HUDEP-2 (cell line): ENCODE data around the gene NUDT13.
"Not testable (repeated sequence)": the region's sequence is repeated elsewhere in the genome, so short reads cannot be mapped to it uniquely, and the experiment has no call there.

ENCODE experiments used
- DNase-seq, 76 experiments: peaks; one replicate each; lab custom pipeline; 2025; ENCODE audit not compliant: unreplicated experiment in 76 of 76; lab: John Stamatoyannopoulos, UW

The NUDT13 gene

DNA sequence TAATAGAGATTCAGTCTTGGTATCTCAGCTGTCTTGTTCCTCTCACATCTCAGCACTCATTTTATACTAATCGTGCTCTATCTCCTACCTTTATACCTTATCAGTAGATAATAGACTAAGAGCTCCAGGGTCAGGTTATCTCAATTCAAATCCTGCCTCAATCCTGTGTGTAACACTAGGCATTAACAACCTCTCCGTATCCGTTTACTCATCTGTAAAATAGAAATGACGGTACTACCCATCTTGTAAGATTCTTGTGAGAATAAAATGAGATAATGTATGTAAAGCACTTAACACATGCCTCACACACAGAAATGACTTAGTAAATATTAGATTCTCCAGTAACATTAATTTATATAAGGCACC, 13.0 kb upstream of the NUDT13 start:
- no peak for DNase-seq

DNA sequence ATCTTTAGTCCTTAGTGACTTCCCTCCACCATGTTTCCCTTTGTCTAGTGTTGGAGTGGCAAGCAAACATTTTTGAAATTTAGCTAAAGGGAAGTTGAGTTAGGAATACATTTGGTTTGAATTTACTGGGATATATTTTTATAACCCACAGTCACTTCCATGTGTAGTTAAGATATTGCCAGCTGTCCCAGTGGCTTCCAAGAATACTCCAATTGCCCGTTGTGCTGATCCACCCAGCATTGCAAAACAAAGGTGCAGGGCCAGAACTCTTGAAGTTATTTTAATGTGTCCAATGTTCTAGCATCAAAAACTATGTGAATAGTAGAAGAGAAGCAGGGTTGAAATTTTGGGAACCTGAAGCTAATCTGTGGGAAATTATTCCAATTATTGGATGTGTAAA, 11.1 kb upstream of the NUDT13 start:
- no peak for DNase-seq

DNA sequence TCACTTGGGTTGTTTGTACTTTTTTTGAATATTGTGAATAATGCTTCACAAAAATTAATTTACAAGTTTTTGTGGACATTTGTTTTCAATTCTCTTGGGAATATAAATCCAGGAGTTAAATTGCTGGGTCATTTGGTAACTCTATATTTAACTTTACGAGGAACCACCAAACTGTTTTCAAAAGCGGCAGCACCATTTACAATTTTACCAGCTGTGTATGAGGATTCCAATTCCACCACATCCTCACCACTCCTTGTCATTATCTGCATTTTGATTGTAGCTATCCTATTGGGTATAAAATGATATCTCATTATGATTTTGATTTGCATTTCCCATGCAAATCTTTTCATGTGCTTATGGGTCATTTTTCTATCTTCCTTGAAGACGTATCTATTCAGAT, 4.0 kb upstream of the NUDT13 start:
- no peak for DNase-seq

DNA sequence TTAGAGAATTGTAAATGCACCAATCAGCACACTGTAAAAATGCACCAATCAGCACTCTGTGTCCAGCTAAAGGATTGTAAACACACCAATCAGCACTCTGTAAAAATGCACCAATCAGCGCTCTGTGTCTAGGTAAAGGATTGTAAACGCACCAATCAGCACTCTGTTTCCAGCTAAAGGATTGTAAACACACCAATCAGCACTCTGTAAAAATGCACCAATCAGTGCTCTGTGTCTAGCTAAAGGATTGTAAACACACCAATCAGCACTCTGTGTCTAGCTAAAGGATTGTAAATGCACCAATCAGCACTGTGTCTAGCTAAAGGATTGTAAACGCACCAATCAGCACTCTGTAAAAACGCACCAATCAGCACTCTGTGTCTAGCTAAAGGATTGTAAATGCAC, 1.0 kb upstream of the NUDT13 start:
- DNase-seq, result not testable (repeated sequence)

DNA sequence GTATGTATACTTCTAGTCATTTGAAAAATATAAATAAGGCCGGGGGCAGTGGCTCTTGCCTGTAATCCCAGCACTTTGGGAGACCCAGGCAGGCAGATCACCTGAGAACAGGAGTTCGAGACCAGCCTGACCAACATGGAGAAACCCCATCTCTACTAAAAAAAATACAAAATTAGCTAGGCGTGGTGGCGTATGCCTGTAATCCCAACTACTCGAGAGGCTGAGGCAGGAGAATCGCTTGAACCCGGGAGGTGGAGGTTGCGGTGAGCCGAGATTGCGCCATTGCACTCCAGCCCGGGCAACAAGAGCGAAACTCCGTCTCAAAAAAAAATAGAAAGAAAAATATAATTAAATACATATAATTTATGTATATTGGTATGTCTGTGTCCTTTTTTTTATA, 1.8 kb downstream of the NUDT13 start:
- not testable (repeated sequence) for DNase-seq

DNA sequence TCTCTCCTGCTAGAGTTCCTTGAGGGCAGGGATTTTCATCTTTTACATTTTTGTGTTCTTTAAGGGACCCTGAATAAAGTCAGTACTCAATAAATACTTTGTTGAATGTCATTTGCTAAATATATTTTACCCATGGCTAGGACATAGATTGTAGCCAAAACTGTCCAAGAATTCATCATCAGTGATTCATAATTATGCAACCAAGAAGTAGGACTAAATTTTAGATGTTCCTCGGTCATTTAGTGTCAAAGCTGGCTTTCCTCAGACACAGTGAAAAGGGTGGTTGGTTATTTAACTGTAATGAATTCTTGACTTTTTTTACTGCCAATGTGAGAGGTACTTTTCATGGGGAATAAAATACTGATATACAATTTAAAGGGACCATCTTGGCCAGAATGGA, 3.3 kb downstream of the NUDT13 start:
- no peak for DNase-seq

DNA sequence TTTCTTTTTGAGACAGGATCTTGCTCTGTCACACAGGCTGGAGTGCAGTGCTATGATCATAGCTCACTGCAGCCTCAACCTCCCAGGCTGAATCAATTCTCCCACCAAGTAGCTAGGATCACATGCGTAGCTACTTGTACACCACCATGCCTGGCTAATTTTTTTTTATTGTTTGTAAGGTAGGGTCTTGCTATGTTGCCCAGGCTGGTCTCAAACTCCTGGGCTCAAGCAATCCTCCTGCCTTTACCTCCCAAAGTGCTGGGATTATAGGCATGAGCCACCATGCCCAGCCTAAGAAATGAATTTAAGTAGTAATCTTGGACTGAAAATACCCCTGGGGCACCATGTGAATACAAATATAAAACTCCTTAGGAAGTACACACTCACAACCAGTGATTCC, 5.8 kb downstream of the NUDT13 start:
- no peak for DNase-seq

DNA sequence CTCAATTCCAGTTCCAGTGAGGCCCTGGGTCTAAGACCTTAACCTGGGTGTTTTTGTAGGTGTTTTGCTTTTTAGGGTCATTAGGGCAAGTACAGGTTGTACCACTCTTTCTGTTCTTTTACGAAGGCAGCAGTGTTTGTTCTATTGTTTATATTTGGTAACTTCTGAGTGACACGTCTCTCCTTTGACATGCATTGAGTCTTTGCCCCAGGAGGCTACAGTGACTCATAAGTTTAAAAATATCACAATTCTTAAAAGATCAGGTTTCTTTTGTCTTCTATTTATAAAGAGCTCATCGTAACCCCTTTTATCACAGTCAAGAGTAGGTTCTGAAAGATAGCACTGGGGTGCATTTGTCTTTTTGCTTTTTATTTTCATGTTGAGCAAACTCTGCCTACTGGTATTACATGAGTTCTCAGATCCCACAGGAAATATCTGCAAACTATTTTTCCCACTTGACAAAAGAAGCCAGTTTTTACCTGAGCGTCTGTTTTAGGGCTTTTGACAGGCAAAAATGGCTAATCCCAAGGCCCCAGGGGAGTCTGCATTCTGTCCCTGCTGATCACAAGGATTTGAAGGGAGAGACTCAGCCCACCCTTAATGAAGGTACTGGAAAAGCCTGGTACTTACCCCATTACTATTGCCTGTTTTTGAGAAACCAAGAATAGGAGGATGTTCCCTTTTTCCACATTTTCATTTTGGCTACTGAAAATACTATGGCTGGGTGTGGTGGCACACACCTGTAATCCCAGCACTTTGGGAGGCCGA, 7.9 kb downstream of the NUDT13 start:
- no peak for DNase-seq

DNA sequence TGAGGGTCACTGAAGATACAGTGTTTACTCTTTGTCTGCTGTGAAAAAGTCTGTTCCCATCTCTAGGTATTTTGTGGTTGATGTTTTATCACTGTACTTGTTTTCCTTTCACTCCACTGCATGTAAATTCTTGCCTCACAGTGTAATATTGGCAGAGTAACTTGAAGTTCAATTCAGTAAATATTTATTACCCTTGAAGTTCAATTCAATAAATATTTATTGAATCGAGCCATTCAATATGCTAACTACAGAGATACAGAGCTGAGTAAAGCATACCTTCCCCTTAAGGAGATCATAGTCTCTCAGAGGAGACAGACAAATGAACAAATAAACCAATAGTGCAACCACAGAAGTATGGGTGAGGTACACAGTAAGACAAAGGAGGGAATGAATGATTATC, 9.2 kb downstream of the NUDT13 start:
- no peak for DNase-seq

DNA sequence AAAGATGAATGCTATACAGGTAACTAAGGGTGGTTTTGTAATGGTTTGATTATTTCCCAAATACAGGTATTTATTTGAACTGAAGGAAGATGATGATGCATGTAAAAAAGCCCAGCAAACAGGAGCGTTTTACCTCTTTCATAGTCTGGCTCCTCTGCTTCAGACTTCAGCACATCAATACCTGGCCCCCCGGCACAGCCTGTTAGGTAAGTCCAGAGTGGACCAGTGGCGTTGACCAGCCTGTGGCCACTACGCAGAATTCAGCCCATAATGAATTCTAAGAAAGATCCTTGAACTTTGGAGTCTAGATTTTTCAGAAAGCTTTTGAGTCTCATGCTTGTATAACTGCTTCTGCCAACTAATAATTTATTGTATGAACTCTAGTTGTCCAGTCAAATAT, 9.7 kb downstream of the NUDT13 start:
- DNase-seq, result no peak

DNA sequence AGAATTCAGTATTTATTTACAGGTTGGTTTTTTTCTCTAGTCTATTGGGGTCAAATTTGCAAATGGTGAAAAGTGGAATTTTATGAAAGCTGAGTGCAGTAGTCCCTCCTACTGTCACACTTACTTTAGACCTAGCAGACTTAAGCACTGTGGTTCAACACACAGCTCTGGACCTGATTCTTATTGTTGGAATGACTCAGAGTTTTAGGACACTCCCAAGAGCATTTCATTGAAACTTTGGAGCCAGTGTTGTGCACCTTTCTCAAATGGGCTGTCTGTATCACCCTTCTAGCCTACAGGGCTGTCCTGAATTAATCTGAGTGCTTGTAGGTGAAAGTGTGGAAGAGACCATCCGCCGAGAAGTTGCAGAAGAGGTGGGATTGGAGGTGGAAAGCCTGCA, 16.1 kb downstream of the NUDT13 start:
- DNase-seq, result no peak

DNA sequence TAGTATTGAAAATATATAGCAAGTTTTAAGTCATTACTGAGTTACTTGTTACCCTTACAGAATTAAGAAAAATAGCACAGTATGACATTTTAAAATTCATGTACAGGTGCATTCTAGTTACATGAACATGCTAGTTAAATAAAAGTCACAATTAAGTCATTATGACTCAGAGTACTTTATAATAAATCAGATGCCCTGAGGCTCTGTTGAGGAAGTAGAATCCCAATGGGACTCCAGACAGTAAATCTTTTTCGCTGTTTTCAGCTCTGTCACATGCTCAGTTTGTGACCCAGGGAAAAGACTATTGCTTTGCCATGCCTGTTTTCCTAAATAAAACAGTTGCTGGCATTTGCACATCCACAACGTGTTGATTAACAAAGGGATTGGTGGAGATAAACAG, 21.0 kb downstream of the NUDT13 start:
- no peak for DNase-seq

DNA sequence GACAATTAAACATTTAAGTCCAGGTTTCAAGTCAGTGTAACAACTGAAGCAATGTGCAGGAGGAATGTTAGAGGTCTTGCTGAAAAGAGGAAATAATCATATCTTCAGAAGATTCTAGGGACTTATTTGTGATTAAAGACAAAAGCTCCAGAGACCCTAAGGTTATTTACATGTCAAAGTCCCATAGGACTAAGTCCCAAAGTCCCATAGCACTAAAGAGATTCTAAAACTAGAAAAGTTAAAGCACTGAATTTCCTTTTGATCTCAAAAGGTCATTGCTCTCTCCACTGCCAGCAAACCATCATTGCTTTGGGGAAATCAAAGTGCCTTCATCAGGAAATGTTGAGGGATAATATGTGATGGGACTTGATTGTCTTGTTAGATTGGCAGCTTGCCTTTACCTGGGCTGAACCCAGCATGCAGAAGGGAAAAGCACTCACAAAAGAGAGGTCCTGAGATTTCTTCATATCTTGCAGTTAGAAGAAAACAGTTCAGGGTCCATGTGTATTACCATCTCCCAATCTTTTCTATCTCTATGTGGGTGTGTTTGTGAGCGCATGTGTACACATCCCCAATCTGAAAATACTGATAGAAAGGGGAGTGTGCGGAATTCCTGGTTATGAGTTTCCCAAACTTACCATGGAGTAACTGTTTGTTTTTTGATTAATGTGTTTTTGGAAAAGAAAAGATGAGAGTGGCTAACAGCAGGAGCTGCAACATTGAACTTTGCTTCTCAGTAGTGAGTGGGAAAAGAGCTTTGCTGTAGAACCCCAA, 21.8 kb downstream of the NUDT13 start:
- DNase-seq, result no peak

DNA sequence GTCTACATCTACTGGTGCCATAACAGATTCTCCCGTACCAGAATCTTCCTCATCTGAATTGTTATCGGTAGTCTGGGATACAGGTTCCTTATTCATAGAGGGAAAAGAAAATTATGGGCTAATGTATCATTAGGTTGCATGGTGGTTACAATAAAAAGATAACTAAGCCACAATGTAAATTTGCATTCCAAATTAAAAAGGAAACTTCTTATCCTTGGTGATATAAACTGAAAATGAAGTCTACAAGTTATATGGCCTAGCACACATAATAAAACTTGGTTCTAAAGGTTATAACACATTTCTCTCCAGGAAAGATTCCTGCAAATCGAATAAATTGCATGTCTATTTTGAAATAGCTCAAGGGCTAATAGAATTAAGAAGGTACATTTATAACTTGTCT, 24.5 kb downstream of the NUDT13 start:
- DNase-seq, result no peak

DNA sequence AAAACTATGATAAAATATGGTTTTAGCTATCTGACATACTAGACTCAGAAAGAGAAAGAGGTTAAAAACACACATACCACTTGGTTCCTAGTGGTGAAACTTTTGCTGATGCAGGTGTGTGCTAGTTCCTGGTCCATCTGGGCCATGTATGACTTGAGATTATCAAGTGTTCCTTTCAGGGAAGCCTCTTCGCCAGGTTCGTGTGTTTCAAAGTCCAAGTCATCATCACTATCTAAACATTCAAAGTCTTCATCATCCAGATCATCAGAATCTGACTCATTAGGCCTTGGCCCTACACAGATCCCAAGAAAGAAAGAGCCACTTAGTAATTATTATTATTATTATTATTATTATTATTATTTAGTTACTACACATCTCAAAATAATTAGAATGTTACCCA, 26.4 kb downstream of the NUDT13 start:
- no peak for DNase-seq

DNA sequence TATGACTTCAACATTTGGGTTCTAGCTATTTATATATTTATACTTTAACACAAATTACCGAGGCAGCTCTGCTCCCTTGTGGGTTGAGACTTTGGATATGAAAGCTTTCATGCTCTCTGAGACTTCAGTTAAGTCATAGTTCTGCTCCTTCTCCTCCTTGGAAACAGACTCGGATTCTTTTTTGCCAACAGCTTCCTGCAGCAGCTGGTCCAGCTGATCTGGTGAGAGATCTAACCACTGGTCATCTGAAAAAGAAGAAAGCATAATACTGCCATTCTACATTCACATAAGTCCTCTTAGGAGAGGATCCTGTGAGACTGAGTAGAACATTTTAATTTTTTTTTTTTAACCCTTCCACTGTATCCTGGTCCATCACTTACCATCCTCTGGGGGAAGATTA, 29.0 kb downstream of the NUDT13 start:
- DNase-seq, result no peak

DNA sequence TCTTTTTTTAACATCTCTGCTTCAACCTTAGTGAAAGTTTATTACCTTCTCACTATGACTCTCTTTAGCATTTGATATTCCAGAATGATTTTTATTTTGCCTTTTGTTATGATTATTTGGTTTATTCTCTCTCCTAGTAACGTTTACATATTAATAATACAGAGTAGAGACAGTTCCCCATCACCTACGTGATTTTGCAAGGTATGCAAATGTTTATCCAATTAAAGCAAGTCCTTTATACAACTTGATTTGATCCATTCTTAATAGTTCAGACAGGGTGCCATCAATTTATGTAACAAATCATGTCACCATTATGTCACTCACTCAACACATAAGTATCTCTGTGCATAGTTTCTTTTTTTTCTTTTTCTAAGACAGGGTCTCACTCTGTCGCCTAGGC, 31.3 kb downstream of the NUDT13 start:
- DNase-seq, result no peak

DNA sequence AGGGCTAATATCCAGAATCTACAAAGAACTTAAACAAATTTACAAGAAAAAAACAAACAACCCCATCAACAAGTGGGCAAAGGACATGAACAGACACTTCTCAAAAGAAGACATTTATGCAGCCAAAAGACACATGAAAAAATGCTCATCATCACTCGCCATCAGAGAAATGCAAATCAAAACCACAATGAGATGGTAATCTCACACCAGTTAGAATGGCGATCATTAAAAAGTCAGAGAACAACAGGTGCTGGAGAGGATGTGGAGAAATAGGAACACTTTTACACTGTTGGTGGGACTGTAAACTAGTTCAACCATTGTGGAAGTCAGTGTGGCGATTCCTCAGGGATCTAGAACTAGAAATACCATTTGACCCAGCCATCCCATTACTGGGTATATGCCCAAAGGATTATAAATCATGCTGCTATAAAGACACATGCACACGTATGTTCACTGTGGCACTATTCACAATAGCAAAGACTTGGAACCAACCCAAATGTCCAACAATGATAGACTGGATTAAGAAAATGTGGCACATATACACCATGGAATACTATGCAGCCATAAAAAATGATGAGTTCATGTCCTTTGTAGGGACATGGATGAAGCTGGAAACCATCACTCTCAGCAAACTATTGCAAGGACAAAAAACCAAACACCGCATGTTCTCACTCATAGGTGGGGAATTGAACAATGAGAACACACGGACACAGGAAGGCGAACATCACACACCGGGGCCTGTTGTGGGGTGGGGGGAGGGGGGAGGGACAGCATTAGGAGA, 40.6 kb downstream of the NUDT13 start:
- DNase-seq, result not testable (repeated sequence)

DNA sequence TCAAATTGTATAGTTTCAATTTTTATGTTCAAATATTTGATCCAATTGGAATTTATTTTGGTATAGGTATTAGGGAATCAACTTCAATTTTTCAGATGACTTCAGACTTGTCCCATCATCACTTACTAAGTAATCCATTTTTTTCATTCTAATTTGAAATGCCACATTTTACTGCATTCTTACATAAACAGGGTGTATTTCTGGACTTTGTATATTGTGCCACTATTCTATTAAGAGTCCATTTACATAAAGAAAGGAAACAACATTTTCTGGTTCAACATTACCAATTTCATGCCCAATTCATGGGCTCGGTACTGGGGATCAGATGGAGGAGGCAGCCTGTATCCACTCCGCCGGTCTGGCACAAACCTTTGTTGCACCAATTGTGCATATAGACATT, 41.8 kb downstream of the NUDT13 start:
- no peak for DNase-seq

DNA sequence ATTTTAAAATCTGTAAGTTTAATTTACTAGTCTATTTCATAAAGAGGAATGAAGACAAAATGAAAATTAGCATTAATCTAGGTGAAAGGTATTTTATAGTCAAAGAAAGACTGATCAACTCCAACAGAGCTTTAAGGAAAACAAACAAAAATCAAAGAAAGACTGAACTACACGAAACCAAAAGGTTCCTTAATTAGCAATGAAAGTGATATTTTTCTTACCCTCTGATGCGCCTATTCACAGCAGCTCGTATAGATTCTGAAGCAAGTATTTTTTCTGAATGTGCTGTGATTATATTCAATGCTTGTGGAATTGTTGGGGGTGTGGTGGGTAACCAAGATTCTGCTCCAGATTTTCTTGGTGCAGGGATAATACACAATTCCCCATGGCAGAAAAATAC, 45.8 kb downstream of the NUDT13 start:
- DNase-seq, result no peak

DNA sequence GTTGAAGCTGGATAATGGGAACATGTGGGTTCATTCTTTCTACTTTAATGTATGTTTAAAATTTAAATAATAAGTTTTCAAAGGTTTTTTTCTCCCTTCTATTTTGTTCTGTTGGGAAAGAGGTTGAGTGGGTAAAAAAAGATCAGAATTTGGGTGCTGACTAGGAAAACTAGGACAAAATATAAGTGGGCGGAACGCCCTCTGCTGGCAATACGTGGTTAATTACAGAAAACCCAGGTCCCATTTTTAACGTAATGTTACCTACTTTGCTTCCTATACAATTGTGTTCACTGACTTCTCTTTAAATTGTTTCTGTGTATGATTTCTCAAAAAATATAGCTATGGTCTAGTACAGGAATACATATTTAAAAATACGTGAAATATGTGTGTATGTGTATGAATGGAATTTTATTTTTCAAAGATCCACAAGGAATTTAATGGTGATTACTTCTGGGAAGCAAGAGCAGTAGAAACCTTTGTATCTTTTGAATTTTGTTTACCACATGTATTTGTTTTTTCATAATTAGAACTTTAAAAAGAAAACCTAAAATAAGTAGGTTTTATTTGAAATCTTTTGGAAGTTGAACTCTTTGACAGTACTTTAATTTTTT, 48.9 kb downstream of the NUDT13 start:
- DNase-seq, result peak in 48 of 76 experiments; percentile 0 to 52 (median 16)
